ENCODE results near the gene RPS19BP1. TPM values are rescaled to one million over a fixed set of nuclear protein-coding genes. Genes with fewer than 3 reads are reported as not detected.

The RPS19BP1 gene
- total and polyA plus RNA-seq, 2 donors (not counting 1 experiment from before 2014, with no cell fraction given) = 60.3 to 74.8 TPM

DNA sequence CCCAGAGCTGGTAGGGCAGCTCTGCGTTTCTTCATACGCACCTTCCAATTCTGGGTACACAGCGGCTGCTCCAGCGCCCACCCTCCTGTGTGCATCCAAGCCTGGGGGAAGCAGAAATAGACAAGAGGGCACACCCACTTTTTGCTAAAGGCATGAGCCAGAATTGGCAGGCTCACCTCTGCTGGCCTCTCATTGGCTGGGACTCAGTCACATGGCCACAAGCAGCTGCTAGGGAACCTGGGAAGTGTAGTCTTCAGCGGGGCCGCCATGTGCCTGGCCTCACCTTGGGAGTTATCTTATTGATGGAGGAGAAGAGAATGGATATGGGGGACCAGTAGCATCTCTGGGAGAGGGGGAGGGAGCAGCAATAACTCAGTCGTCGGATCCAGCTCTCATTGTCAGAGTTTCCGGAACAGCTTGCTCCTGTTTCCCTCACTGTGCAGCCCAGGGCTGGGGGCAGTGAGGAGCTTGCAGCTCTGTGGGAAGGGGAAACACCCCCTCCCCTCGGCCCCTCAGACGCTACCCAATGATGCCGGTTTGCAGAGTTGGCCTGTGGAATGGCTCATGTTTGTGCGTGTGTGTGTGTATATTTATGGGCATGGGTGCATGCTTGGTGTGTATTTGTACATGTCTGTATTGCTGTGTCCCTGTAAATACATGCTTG, 42.3 kb downstream of the RPS19BP1 start:
- H3K79me2 ChIP-seq (ENCODE audit: control insufficient read depth, insufficient read depth, low read length) = no peaks in the 10 kb centered on the region
- H3K4me2 ChIP-seq (replicated peaks; ENCODE audit: low read depth, low read length, poor library complexity, severe bottlenecking) = peak overlapping the region; percentile 66
- H2AFZ ChIP-seq (ENCODE audit: insufficient read depth, low read depth, low read length, poor library complexity, severe bottlenecking) = peak overlapping the region; percentile 46
- CTCF ChIA-PET = interaction anchor here (0.6 to 10.4 kb wide), 19 partner anchors 10 to 554 kb away, joined by 3 to 166 read pairs (median 4); partner anchors contain the start of genes MIEF1 and TAB1
- no peaks in the 10 kb centered on the region for H3K27me3 Mint-ChIP-seq
- H3K4me3 Mint-ChIP-seq = peak overlapping the region; percentile 59
- DNase-seq (peak; percentile 86), ATAC-seq (ENCODE audit: low read depth) (peak; percentile 98)
- no peak overlapping the region for H3K27ac ChIP-seq (ENCODE audit: low read length in 2 of 2)
- H3K27ac Mint-ChIP-seq = peak overlapping the region; percentile 79
- no peaks in the 10 kb centered on the region for H3K9me3 Mint-ChIP-seq (ENCODE audit: insufficient read depth)
- H3K9ac ChIP-seq (ENCODE audit: low read length) = no peak overlapping the region
- no peaks in the 10 kb centered on the region for H4K20me1 ChIP-seq (ENCODE audit: control insufficient read depth, insufficient read depth, low read length, poor library complexity, severe bottlenecking)
- peaks cover 21% of the 10 kb centered on the region for H3K4me1 Mint-ChIP-seq
- peaks cover 4 to 14% of the 10 kb centered on the region in 2 donors for H3K4me1 ChIP-seq (ENCODE audit: control insufficient read depth in 2 of 2, insufficient read depth in 2 of 2, low read length in 2 of 2)
- POLR2A ChIA-PET = interaction anchor here (0.6 to 1.7 kb wide), 8 partner anchors 12 to 452 kb away, joined by 3 to 22 read pairs (median 4); partner anchors contain the start of genes ATF4, MIEF1, RPL3 and TAB1
- 39% methylated on average over 10 of the region's 13 CpGs for WGBS (ENCODE audit: insufficient coverage)
- H3K9me3 ChIP-seq (ENCODE audit: control extremely low read depth in 1 of 3, control insufficient read depth in 2 of 3, insufficient read depth in 1 of 3, low read length in 2 of 3) = no peaks in the 10 kb centered on the region
- no peaks in the 10 kb centered on the region for H3K27me3 ChIP-seq (replicated peaks in 1 of 4; ENCODE audit: control extremely low read depth in 1 of 4, control insufficient read depth in 3 of 4, insufficient read depth in 4 of 4, low read length in 3 of 4)
- peak overlapping the region in 2 of 5 experiments; percentile 12 to 37 for H3K4me3 ChIP-seq (ENCODE audit: control extremely low read depth in 1 of 5, extremely low read depth in 1 of 5, insufficient read depth in 1 of 5, low read depth in 2 of 5, low read length in 4 of 5)
- TF ChIP-seq, protein P1, sequence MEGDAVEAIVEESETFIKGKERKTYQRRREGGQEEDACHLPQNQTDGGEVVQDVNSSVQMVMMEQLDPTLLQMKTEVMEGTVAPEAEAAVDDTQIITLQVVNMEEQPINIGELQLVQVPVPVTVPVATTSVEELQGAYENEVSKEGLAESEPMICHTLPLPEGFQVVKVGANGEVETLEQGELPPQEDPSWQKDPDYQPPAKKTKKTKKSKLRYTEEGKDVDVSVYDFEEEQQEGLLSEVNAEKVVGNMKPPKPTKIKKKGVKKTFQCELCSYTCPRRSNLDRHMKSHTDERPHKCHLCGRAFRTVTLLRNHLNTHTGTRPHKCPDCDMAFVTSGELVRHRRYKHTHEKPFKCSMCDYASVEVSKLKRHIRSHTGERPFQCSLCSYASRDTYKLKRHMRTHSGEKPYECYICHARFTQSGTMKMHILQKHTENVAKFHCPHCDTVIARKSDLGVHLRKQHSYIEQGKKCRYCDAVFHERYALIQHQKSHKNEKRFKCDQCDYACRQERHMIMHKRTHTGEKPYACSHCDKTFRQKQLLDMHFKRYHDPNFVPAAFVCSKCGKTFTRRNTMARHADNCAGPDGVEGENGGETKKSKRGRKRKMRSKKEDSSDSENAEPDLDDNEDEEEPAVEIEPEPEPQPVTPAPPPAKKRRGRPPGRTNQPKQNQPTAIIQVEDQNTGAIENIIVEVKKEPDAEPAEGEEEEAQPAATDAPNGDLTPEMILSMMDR (IDR thresholded peaks at IDR 0.05) = no peak
- no peak for TF ChIP-seq EZH2 (IDR thresholded peaks at IDR 0.05; ENCODE audit: borderline replicate concordance, insufficient read depth, low read depth, low read length, poor library complexity, severe bottlenecking)
- H3K36me3 ChIP-seq (replicated peaks in 1 of 2; ENCODE audit: control extremely low read depth in 1 of 2, control insufficient read depth in 1 of 2, extremely low read depth in 1 of 2, insufficient read depth in 2 of 2, low read length in 1 of 2) = peaks cover 0 to 3% of the 10 kb centered on the region in 2 experiments
- intact Hi-C loops (cut with micrococcal nuclease) = loop anchor here (2.0 kb wide), 1 partner anchor 43 kb away; no protein-coding TSS in a partner anchor

Measured in B cell (primary cell).